T-helper 1 cell treated with Interleukin-12 subunit alpha and Interleukin-12 subunit beta and Interleukin-4 antibody, amounts not matched to agents 30 μg/mL and 1 μg/mL, for 36 hours (primary cell): Measurements from ENCODE around the gene TRIM37.
"Not testable (repeated sequence)": the region's sequence is repeated elsewhere in the genome, so short reads cannot be mapped to it uniquely, and the experiment has no call there.

ENCODE experiments used
- H3K27ac Mint-ChIP-seq: one replicate; pipeline ENCODE4 v1.8.0; 2021; ENCODE audit warnings: mild to moderate bottlenecking, mixed read lengths
- H3K27me3 Mint-ChIP-seq: one replicate; pipeline ENCODE4 v1.8.0; 2021; ENCODE audit warnings: low read depth, mixed read lengths
- H3K36me3 Mint-ChIP-seq: one replicate; pipeline ENCODE4 v1.8.0; 2021; ENCODE audit warnings: low read depth, mixed read lengths
- H3K4me1 Mint-ChIP-seq: one replicate; pipeline ENCODE4 v1.8.0; 2021; ENCODE audit warnings: low read depth, mixed read lengths
- H3K4me3 Mint-ChIP-seq: one replicate; pipeline ENCODE4 v1.8.0; 2021; ENCODE audit warnings: mild to moderate bottlenecking, moderate library complexity, mixed read lengths
- H3K9me3 Mint-ChIP-seq: one replicate; pipeline ENCODE4 v1.8.0; 2021; ENCODE audit warnings: mixed read lengths

The TRIM37 gene

GRCh38 chr17:59093702-59094231 is 12.9 kb downstream of the TRIM37 start:
- Mint-ChIP-seq H3K27me3 (no peaks in the 10 kb centered on the region), H3K4me3 (no peak overlapping the region), H3K27ac (no peak overlapping the region), H3K4me1 (peaks cover 17% of the 10 kb centered on the region), H3K9me3 (no peaks in the 10 kb centered on the region), H3K36me3 (peaks cover 17% of the 10 kb centered on the region)

GRCh38 chr17:59093145-59093701 is 13.5 kb downstream of the TRIM37 start:
- Mint-ChIP-seq H3K27ac (no peak overlapping the region), H3K9me3 (no peaks in the 10 kb centered on the region), H3K36me3 (peaks cover 17% of the 10 kb centered on the region), H3K27me3 (no peaks in the 10 kb centered on the region), H3K4me1 (peaks cover 17% of the 10 kb centered on the region), H3K4me3 (no peak overlapping the region)

- not testable (repeated sequence) for H3K4me3 Mint-ChIP-seq, H3K27me3 Mint-ChIP-seq, H3K9me3 Mint-ChIP-seq, H3K27ac Mint-ChIP-seq
- Mint-ChIP-seq H3K4me1 (peaks cover 17% of the 10 kb centered on the region), H3K36me3 (peaks cover 11% of the 10 kb centered on the region)
These were observed 16.1 kb downstream of the TRIM37 start for GRCh38 chr17:59090593-59090992.

GRCh38 chr17:59084154-59084553 is 22.5 kb downstream of the TRIM37 start:
- no peaks in the 10 kb centered on the region for H3K9me3 Mint-ChIP-seq
- no peak overlapping the region for H3K27ac Mint-ChIP-seq
- H3K36me3 Mint-ChIP-seq, result peaks cover 32% of the 10 kb centered on the region
- no peak overlapping the region for H3K4me3 Mint-ChIP-seq
- H3K27me3 Mint-ChIP-seq, result no peaks in the 10 kb centered on the region
- H3K4me1 Mint-ChIP-seq, result peaks cover 6% of the 10 kb centered on the region

GRCh38 chr17:59074494-59074893 is 32.2 kb downstream of the TRIM37 start:
- H3K4me3 Mint-ChIP-seq, result no peak overlapping the region
- H3K4me1 Mint-ChIP-seq, result peaks cover 2% of the 10 kb centered on the region
- no peaks in the 10 kb centered on the region for H3K27me3 Mint-ChIP-seq
- no peak overlapping the region for H3K27ac Mint-ChIP-seq
- no peaks in the 10 kb centered on the region for H3K9me3 Mint-ChIP-seq
- peaks cover 28% of the 10 kb centered on the region for H3K36me3 Mint-ChIP-seq

- H3K9me3 Mint-ChIP-seq, result no peaks in the 10 kb centered on the region
- H3K4me3 Mint-ChIP-seq, result no peak overlapping the region
- peaks cover 2% of the 10 kb centered on the region for H3K4me1 Mint-ChIP-seq
- peaks cover 29% of the 10 kb centered on the region for H3K36me3 Mint-ChIP-seq
- H3K27ac Mint-ChIP-seq, result no peak overlapping the region
- no peaks in the 10 kb centered on the region for H3K27me3 Mint-ChIP-seq
These were observed 32.7 kb downstream of the TRIM37 start for GRCh38 chr17:59073972-59074371.

- H3K36me3 Mint-ChIP-seq, result peaks cover 31% of the 10 kb centered on the region
- H3K27me3 Mint-ChIP-seq, result no peaks in the 10 kb centered on the region
- peaks cover 3% of the 10 kb centered on the region for H3K4me1 Mint-ChIP-seq
- H3K9me3 Mint-ChIP-seq, result no peaks in the 10 kb centered on the region
- H3K4me3 Mint-ChIP-seq, result no peak overlapping the region
- no peak overlapping the region for H3K27ac Mint-ChIP-seq
These were observed 36.8 kb downstream of the TRIM37 start for GRCh38 chr17:59069856-59070255.

GRCh38 chr17:59067756-59068155 is 38.9 kb downstream of the TRIM37 start:
- Mint-ChIP-seq H3K27me3 (no peaks in the 10 kb centered on the region), H3K4me1 (peaks cover 3% of the 10 kb centered on the region), H3K9me3 (no peaks in the 10 kb centered on the region), H3K36me3 (peaks cover 35% of the 10 kb centered on the region), H3K27ac (no peak overlapping the region), H3K4me3 (no peak overlapping the region)

GRCh38 chr17:59067340-59067739 is 39.3 kb downstream of the TRIM37 start:
- Mint-ChIP-seq H3K4me1 (peaks cover 3% of the 10 kb centered on the region), H3K27me3 (no peaks in the 10 kb centered on the region), H3K4me3 (no peak overlapping the region), H3K9me3 (no peaks in the 10 kb centered on the region), H3K27ac (no peak overlapping the region), H3K36me3 (peaks cover 38% of the 10 kb centered on the region)

GRCh38 chr17:59062509-59062908 is 44.2 kb downstream of the TRIM37 start:
- peaks cover 1% of the 10 kb centered on the region for H3K4me1 Mint-ChIP-seq
- no peaks in the 10 kb centered on the region for H3K9me3 Mint-ChIP-seq
- no peaks in the 10 kb centered on the region for H3K27me3 Mint-ChIP-seq
- peaks cover 30% of the 10 kb centered on the region for H3K36me3 Mint-ChIP-seq
- no peak overlapping the region for H3K27ac Mint-ChIP-seq
- no peak overlapping the region for H3K4me3 Mint-ChIP-seq

GRCh38 chr17:59056857-59057256 is 49.8 kb downstream of the TRIM37 start:
- Mint-ChIP-seq H3K36me3 (peaks cover 21% of the 10 kb centered on the region), H3K27me3 (no peaks in the 10 kb centered on the region), H3K9me3 (no peaks in the 10 kb centered on the region), H3K27ac (no peak overlapping the region), H3K4me1 (peaks cover 1% of the 10 kb centered on the region), H3K4me3 (no peak overlapping the region)

- peaks cover 26% of the 10 kb centered on the region for H3K36me3 Mint-ChIP-seq
- no peak overlapping the region for H3K4me3 Mint-ChIP-seq
- H3K27ac Mint-ChIP-seq, result no peak overlapping the region
- H3K4me1 Mint-ChIP-seq, result peaks cover 4% of the 10 kb centered on the region
- H3K27me3 Mint-ChIP-seq, result no peaks in the 10 kb centered on the region
- H3K9me3 Mint-ChIP-seq, result no peaks in the 10 kb centered on the region
These were observed 56.9 kb downstream of the TRIM37 start for GRCh38 chr17:59049798-59050197.

GRCh38 chr17:59047616-59048015 is 59.1 kb downstream of the TRIM37 start:
- H3K27ac Mint-ChIP-seq, result no peak overlapping the region
- H3K27me3 Mint-ChIP-seq, result no peaks in the 10 kb centered on the region
- no peaks in the 10 kb centered on the region for H3K9me3 Mint-ChIP-seq
- H3K4me3 Mint-ChIP-seq, result no peak overlapping the region
- H3K36me3 Mint-ChIP-seq, result peaks cover 35% of the 10 kb centered on the region
- H3K4me1 Mint-ChIP-seq, result peaks cover 4% of the 10 kb centered on the region

GRCh38 chr17:59046192-59046591 is 60.5 kb downstream of the TRIM37 start:
- Mint-ChIP-seq H3K4me3 (no peak overlapping the region), H3K36me3 (peaks cover 34% of the 10 kb centered on the region), H3K9me3 (no peaks in the 10 kb centered on the region), H3K27me3 (no peaks in the 10 kb centered on the region), H3K4me1 (peaks cover 4% of the 10 kb centered on the region), H3K27ac (no peak overlapping the region)

- no peak overlapping the region for H3K27ac Mint-ChIP-seq
- no peaks in the 10 kb centered on the region for H3K4me1 Mint-ChIP-seq
- no peaks in the 10 kb centered on the region for H3K27me3 Mint-ChIP-seq
- peaks cover 32% of the 10 kb centered on the region for H3K36me3 Mint-ChIP-seq
- H3K4me3 Mint-ChIP-seq, result no peak overlapping the region
- no peaks in the 10 kb centered on the region for H3K9me3 Mint-ChIP-seq
These were observed 67.9 kb downstream of the TRIM37 start for GRCh38 chr17:59038734-59039133.

- Mint-ChIP-seq H3K9me3 (no peaks in the 10 kb centered on the region), H3K27me3 (no peaks in the 10 kb centered on the region), H3K4me1 (no peaks in the 10 kb centered on the region), H3K36me3 (peaks cover 29% of the 10 kb centered on the region), H3K27ac (no peak overlapping the region), H3K4me3 (no peak overlapping the region)
These were observed 68.7 kb downstream of the TRIM37 start for GRCh38 chr17:59037960-59038359.
